ENCODE results near the gene C1orf167. TPM values are rescaled to one million over a fixed set of nuclear protein-coding genes. Genes with fewer than 3 reads are reported as not detected.

Gene C1orf167
- total and polyA plus RNA-seq, 2 donors (not counting 1 experiment from before 2014, with no cell fraction given) = not detected

DNA sequence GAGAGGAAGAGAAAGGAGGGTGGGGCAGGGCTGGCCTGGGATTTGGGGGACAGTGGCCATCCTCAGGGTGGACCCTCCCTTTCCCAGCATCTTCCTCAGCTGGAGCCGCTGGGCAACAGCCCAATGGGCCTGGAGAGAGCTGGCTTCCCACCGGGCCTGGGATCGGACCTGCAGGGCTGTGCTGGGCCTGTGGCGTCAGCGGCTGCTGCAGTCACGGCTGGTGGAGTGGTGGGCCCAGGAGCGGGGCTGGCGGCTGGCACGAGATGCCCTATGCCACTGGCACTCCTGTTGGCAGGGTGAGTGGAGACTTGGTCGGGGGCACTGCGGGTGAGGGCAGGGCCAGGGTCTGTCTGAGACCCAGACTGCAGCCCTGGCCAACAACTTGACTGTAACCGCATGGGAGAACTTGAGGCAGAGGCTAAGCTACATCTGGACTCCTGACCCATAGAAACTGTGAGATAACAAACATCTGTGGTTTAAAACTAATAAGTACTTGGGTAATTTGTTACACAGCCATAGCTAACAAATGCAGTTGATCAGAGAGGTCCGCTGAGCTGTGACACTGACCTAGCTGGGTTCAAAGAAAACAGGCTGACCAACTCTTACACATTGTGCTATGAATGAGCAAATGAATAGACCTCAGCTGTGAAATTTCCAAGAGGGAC, 17.9 kb downstream of the C1orf167 start:
- Mint-ChIP-seq H3K27ac (no peak overlapping the region), H3K4me1 (peaks cover 8% of the 10 kb centered on the region), H3K9me3 (ENCODE audit: insufficient read depth) (no peaks in the 10 kb centered on the region), H3K4me3 (no peak overlapping the region), H3K27me3 (no peaks in the 10 kb centered on the region)
- no peak for DNase-seq
- no peaks in the 10 kb centered on the region for H3K9me3 ChIP-seq (ENCODE audit: control extremely low read depth in 1 of 3, control insufficient read depth in 2 of 3, insufficient read depth in 1 of 3, low read length in 2 of 3)
- TF ChIP-seq EZH2 (IDR thresholded peaks at IDR 0.05; ENCODE audit: borderline replicate concordance, insufficient read depth, low read depth, low read length, poor library complexity, severe bottlenecking) (no peak), CTCF (IDR thresholded peaks at IDR 0.05) (no peak)
- no peaks in the 10 kb centered on the region for H3K27me3 ChIP-seq (replicated peaks in 1 of 4; ENCODE audit: control extremely low read depth in 1 of 4, control insufficient read depth in 3 of 4, insufficient read depth in 4 of 4, low read length in 3 of 4)
- no peak overlapping the region for H2AFZ ChIP-seq (ENCODE audit: insufficient read depth, low read depth, low read length, poor library complexity, severe bottlenecking)
- ChIA-PET CTCF (interaction anchor here (1.3 kb wide), 1 partner anchor 742 kb away, joined by 3 read pairs; no protein-coding TSS in a partner anchor), POLR2A (no interaction called here)
- H3K4me1 ChIP-seq (ENCODE audit: control insufficient read depth in 2 of 2, insufficient read depth in 2 of 2, low read length in 2 of 2) = peaks cover 5 to 8% of the 10 kb centered on the region in 2 donors
- no peak overlapping the region for H3K9ac ChIP-seq (ENCODE audit: low read length)
- intact Hi-C loops (cut with micrococcal nuclease) = no loop called here
- H3K27ac ChIP-seq (ENCODE audit: low read length in 2 of 2) = no peak overlapping the region
- no peaks in the 10 kb centered on the region for H3K79me2 ChIP-seq (ENCODE audit: control insufficient read depth, insufficient read depth, low read length)
- WGBS (ENCODE audit: insufficient coverage) = 89% methylated on average over 11 of the region's 13 CpGs
- H4K20me1 ChIP-seq (ENCODE audit: control insufficient read depth, insufficient read depth, low read length, poor library complexity, severe bottlenecking) = no peaks in the 10 kb centered on the region
- H3K4me2 ChIP-seq (replicated peaks; ENCODE audit: low read depth, low read length, poor library complexity, severe bottlenecking) = no peak overlapping the region
- H3K36me3 ChIP-seq (replicated peaks in 1 of 2; ENCODE audit: control extremely low read depth in 1 of 2, control insufficient read depth in 1 of 2, extremely low read depth in 1 of 2, insufficient read depth in 2 of 2, low read length in 1 of 2) = no peaks in the 10 kb centered on the region
- ATAC-seq (ENCODE audit: low read depth) = no peak
- no peak overlapping the region for H3K4me3 ChIP-seq (ENCODE audit: control extremely low read depth in 1 of 5, extremely low read depth in 1 of 5, insufficient read depth in 1 of 5, low read depth in 2 of 5, low read length in 4 of 5)

DNA sequence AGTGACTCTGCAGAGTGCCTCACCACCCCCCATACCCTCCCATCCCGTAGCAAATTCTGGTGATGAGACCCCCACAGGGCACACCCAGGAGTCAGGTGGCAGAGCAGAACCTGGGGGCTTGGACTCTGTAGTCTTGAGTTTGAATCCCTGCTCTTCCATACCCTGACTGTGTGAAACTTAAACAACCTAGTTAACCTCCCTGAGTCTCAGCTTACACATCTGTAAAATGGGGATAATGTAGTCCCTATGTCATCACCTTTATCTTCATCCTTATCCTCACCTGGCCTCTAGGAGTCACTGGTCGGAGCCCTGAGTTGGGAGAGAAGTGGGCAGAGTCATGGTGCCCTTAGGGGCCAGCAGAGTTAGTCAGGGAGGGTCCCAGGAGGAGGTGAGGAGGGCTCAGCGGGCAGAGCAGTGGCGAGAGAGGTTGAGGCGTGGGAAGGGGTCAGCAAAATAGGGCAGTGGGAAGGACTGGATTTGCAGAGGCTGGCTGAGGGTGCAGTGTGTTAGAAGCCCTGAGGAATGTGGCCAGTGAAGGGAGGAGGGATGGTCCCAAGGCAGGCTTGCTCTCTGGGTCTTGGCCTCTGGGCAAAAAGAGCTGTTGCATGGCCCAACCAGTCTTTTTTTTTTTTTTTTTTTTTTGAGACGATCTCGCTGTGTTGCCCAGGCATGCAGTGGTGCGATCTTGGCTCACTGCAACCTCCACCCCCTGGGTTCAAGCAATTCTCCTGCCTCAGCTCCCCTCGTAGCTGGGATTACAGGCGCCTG, 18.6 kb downstream of the C1orf167 start:
- H3K4me3 Mint-ChIP-seq = no peak overlapping the region
- Histone ChIP-seq H3K4me1 (ENCODE audit: control insufficient read depth in 2 of 2, insufficient read depth in 2 of 2, low read length in 2 of 2) (peaks cover 12 to 15% of the 10 kb centered on the region in 2 donors), H4K20me1 (ENCODE audit: control insufficient read depth, insufficient read depth, low read length, poor library complexity, severe bottlenecking) (no peaks in the 10 kb centered on the region), H3K27ac (ENCODE audit: low read length in 2 of 2) (no peak overlapping the region), H3K4me3 (ENCODE audit: control extremely low read depth in 1 of 5, extremely low read depth in 1 of 5, insufficient read depth in 1 of 5, low read depth in 2 of 5, low read length in 4 of 5) (no peak overlapping the region), H2AFZ (ENCODE audit: insufficient read depth, low read depth, low read length, poor library complexity, severe bottlenecking) (no peak overlapping the region), H3K4me2 (replicated peaks; ENCODE audit: low read depth, low read length, poor library complexity, severe bottlenecking) (no peak overlapping the region), H3K9me3 (ENCODE audit: control extremely low read depth in 1 of 3, control insufficient read depth in 2 of 3, insufficient read depth in 1 of 3, low read length in 2 of 3) (no peaks in the 10 kb centered on the region), H3K79me2 (ENCODE audit: control insufficient read depth, insufficient read depth, low read length) (no peaks in the 10 kb centered on the region), H3K36me3 (replicated peaks in 1 of 2; ENCODE audit: control extremely low read depth in 1 of 2, control insufficient read depth in 1 of 2, extremely low read depth in 1 of 2, insufficient read depth in 2 of 2, low read length in 1 of 2) (no peaks in the 10 kb centered on the region), H3K27me3 (replicated peaks in 1 of 4; ENCODE audit: control extremely low read depth in 1 of 4, control insufficient read depth in 3 of 4, insufficient read depth in 4 of 4, low read length in 3 of 4) (no peaks in the 10 kb centered on the region), H3K9ac (ENCODE audit: low read length) (no peak overlapping the region)
- H3K4me1 Mint-ChIP-seq = peaks cover 15% of the 10 kb centered on the region
- TF ChIP-seq CTCF (IDR thresholded peaks at IDR 0.05) (no peak), EZH2 (IDR thresholded peaks at IDR 0.05; ENCODE audit: borderline replicate concordance, insufficient read depth, low read depth, low read length, poor library complexity, severe bottlenecking) (no peak)
- intact Hi-C loops (cut with micrococcal nuclease) = no loop called here
- H3K27ac Mint-ChIP-seq = no peak overlapping the region
- ChIA-PET CTCF (interaction anchor here (1.3 kb wide), 1 partner anchor 743 kb away, joined by 3 read pairs; no protein-coding TSS in a partner anchor), POLR2A (no interaction called here)
- DNase-seq (no peak), ATAC-seq (ENCODE audit: low read depth) (no peak)
- H3K27me3 Mint-ChIP-seq = no peaks in the 10 kb centered on the region
- WGBS (ENCODE audit: insufficient coverage) = 100% methylated on average over 3 of the region's 10 CpGs
- no peaks in the 10 kb centered on the region for H3K9me3 Mint-ChIP-seq (ENCODE audit: insufficient read depth)
